Stimulated activated CD8-positive, alpha-beta memory T cell treated with anti-CD3 and anti-CD28 coated beads, Interleukin-15, amount 100 ng/mL, for 24 hours (primary cell): Measurements from ENCODE around the gene SH3RF3.
"Not testable (repeated sequence)": the region's sequence is repeated elsewhere in the genome, so short reads cannot be mapped to it uniquely, and the experiment has no call there.

Experiments
- DNase-seq: peaks from one replicate; pipeline ENCODE4 v3.0.0-alpha.2; 2020; ENCODE audit warnings: low read depth

The SH3RF3 gene

DNA sequence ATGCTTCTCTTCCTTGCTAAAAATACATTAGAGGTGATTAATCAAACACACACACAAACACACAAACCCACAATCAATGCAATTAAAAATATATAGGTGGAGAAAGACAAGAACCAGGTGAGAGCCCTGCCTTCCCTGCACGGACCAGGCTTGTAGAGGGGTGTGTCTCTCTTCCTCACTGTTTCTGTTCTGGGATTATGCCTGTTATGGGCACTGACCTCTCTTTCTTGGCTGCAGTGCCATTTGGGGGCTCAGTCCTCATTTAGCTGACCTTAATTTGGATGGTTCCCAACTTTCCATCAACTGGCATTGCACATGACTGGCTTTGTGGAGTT lies 89.8 kb downstream of the SH3RF3 start:
- no peak for DNase-seq

- no peak for DNase-seq
Observed at GRCh38 chr2:109220860-109221259, 91.9 kb downstream of the SH3RF3 start.

GRCh38 chr2:109221316-109221715 lies 92.3 kb downstream of the SH3RF3 start:
- not testable (repeated sequence) for DNase-seq

- DNase-seq: no peak
Observed at GRCh38 chr2:109222422-109222821, 93.4 kb downstream of the SH3RF3 start.

DNA sequence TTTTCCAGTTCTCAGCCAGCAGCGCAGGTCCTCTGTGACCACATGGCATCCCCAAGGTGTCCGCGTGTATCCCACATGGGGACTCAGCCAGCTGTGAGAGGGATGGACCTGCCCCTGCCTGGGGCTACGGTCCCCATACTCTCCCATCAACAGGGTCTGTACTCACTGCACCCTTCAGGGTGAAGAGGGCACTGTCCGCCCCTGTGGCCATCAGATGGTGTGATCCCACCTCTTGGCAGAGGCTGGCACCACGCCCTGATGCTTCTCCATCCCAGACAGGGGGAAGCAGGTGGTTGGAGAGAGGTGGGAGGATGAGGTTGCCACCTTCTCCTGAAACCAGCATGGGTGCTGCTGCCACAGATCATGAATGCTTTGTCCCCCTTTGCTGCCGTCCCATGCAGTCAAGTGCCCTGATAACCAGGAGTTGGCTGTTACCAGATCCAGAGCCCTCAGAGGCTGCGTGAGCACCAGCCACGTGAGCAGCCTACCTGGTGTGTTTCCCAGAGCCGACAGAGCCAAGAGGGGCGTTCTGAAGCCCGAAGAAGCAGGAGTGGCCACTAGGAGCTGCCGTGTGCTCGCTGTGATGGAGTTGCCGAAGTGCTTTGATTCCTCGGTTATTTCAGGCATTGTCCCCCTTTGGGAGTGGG lies 93.9 kb downstream of the SH3RF3 start:
- DNase-seq: no peak

- no peak for DNase-seq
Observed at GRCh38 chr2:109223490-109223889, 94.5 kb downstream of the SH3RF3 start.

- not testable (repeated sequence) for DNase-seq
Observed at GRCh38 chr2:109224341-109224740, 95.3 kb downstream of the SH3RF3 start.

GRCh38 chr2:109225170-109225782 lies 96.3 kb downstream of the SH3RF3 start:
- DNase-seq: no peak

GRCh38 chr2:109226128-109226527 lies 97.1 kb downstream of the SH3RF3 start:
- no peak for DNase-seq

- DNase-seq: no peak
Observed at GRCh38 chr2:109226622-109227021, 97.6 kb downstream of the SH3RF3 start.

DNA sequence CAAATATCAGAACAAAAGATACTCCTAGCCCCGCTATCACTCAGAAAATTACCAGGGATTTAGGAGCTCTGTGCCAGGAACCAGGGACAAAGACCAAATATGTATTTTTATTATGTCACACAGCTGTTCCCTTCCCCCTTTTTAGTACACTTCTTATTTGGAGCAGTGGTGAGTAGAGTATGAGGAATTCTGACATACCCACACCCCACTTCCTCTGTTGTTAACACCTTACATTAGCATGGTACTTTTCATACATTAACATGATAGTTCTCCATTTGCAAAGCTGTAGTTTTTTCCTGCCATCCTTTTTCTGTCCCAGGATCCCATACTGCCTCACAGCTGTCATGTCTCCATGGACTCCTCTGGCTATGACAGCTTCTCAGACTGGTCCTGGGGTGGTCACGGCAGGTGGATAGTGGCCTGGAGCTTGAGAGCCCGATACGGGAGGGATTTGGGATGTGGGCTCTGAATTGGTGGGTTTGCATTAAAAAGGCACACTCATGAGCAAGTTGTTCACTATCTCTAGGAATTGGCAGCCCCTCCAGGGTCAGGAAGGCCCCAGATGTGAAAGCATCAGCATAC lies 100.2 kb downstream of the SH3RF3 start:
- DNase-seq: no peak

DNA sequence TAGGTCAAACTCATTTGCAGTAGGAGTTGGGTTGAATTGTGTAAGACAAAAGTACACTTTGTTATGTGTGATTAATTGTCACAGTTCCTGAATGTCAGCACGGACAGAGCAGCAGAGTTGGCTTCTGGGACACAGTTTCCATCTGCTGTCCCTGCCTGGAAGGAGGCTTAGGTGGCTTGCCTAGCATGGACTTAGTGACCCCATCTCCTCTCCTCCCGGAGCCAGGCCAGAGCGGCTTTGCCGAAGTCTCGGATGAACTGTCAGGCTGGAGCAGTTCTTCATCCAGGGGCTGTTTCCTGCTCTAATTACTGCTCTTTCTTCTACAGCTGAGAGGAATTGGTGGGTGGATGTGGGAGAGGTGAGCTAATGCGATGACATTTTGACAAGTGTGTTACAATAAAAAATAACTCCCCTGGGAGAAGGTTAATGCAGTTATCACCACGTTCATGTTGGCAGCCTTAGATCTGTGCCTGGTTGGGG lies 102.0 kb downstream of the SH3RF3 start:
- DNase-seq: no peak

DNA sequence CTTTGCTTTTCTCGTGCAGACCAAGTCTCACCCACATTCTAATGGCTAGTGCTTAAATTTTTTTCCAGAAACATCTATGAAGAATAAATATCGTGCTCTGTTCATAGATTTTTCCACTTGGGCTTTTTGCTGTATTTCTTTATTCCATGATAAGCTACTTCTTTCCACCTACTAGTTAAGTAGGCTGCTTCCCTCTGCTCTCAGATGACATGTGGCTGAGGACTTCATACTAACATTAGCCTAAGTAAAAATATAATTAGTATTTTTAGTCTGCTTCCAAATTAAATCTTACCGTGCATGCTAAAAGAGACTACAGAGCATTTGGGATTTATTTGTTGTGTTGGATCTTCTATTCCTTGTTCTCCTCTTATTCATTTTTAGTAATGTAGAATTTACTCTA lies 102.4 kb downstream of the SH3RF3 start:
- DNase-seq: no peak

DNA sequence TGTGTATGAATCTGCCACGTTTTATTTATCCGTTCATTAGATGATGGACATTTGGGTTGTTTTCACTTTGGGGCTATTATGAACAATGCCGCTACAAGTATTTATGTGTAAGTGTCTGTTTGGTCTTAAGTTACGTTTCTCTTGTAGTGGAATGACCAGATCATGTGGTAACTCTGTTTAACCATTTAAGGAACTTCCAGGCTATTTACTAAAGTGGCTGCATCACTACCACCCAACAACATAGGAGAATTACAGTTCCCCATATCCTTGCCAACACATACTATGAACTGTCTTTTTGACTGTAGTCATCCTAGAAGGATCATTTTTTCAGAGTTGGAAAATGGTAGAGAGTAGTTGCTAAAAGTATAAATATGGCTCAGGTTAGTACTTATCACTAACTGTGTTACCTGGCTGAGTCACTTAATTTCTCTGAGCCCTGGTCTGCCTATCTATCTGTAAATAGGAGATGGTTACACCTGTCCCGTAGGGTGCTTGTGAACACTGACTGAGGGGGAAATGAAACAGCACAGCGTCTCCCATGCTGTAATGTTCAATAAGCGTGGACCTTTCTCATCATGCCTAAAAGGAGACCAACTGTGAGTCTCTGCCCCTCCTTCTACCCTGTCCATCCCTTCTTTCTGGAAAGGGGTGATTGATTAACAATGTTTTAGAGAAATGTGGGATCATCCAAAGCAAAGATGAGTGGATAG lies 103.1 kb downstream of the SH3RF3 start:
- DNase-seq: no peak

- no peak for DNase-seq
Observed at GRCh38 chr2:109232909-109233308, 103.9 kb downstream of the SH3RF3 start.

DNA sequence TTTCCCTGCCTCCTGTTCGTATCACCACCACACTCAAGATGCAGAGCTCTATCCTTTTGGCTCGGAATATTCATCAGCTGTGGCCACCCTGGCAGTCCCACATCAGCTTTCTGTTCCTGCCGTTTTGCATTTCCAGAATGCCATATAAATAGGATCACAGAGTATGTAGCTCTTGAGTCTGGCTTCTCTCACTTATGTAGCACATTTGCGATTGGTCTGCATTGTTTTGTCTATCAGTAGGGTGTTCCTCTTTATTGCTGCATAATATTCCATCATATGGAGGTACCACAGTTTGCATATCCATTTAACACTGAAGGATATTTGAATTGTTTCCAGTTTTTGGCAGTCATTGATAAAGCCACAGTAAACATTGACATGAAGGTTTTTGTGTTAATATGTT lies 104.6 kb downstream of the SH3RF3 start:
- DNase-seq: no peak

GRCh38 chr2:109234355-109234754 lies 105.3 kb downstream of the SH3RF3 start:
- no peak for DNase-seq

DNA sequence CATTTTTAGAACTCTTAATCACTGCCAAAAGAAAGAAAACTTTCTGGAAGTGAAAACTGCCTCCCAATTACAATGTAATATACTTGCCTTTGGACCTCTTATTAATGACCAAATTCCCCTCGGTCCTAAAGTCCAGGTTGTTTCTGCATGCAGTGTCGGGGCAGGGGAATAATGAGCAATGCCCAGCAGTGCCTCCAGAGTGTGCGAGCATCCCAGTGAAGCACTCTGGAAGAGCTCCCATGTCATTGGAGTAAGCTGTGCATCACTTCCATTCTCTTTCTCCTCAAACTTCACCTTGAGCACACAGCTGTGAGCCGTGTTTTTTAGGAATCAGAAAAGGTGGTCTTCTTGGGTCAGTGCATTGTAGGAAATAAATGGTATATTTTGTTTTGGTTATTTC lies 107.1 kb downstream of the SH3RF3 start:
- no peak for DNase-seq

GRCh38 chr2:109237792-109238191 lies 108.8 kb downstream of the SH3RF3 start:
- DNase-seq: no peak

GRCh38 chr2:109238580-109238979 lies 109.6 kb downstream of the SH3RF3 start:
- DNase-seq: no peak

- DNase-seq: no peak
Observed at GRCh38 chr2:109239720-109240119, 110.7 kb downstream of the SH3RF3 start.

DNA sequence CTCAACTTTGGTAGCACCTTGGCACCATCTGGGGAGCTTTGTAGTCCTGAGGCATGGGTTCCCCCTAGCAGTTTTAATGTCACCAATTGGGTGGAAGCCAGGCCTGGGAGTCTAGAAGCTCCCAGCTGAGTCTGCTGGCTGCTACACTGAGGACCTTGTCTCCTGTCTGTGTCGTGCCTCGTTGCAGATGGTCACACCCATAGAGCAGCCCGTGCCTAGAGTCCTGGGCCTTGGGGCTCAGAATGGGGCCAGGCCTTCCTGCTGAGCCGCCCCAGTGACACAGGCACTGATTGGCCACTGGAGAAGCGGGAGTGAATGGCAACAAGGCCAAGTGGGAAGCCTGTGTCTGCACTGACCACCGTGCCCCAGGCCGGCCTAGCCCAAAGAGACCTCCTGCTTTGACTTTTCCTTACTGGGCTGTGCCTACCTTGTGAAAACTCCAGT lies 113.2 kb downstream of the SH3RF3 start:
- no peak for DNase-seq
